GM12872 (cell line): ENCODE data around the gene CCDC33.

Source experiments
- TF ChIP-seq, protein P1 (sequence below): IDR thresholded peaks from 3 replicates; pipeline ENCODE4 v1.5.1; 2011; ENCODE audit warnings: low read depth, mild to moderate bottlenecking, low read length, moderate library complexity; ENCODE audit not compliant: insufficient read depth

Gene CCDC33

DNA sequence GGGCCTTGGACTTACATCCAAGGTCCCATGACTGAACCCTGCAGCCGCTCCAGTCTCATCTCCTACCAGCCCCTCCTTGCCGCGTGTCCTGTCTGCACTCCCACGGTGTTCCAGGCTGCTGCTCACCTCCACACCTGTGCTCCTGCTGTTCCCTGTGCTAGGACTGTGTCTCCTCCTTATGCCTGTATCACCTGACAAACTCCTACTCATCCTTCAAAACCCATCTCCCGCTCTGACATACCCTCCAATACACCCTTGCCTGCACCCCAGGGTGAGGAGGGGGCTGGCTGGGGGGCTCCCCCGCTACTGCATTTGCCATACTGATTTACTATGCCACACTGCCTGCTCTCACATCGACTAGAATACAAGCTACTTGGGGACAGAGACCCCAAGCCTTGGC lies 77.8 kb downstream of the CCDC33 start:
- TF ChIP-seq, protein P1, sequence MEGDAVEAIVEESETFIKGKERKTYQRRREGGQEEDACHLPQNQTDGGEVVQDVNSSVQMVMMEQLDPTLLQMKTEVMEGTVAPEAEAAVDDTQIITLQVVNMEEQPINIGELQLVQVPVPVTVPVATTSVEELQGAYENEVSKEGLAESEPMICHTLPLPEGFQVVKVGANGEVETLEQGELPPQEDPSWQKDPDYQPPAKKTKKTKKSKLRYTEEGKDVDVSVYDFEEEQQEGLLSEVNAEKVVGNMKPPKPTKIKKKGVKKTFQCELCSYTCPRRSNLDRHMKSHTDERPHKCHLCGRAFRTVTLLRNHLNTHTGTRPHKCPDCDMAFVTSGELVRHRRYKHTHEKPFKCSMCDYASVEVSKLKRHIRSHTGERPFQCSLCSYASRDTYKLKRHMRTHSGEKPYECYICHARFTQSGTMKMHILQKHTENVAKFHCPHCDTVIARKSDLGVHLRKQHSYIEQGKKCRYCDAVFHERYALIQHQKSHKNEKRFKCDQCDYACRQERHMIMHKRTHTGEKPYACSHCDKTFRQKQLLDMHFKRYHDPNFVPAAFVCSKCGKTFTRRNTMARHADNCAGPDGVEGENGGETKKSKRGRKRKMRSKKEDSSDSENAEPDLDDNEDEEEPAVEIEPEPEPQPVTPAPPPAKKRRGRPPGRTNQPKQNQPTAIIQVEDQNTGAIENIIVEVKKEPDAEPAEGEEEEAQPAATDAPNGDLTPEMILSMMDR, result no peak

- TF ChIP-seq, protein P1, result no peak
Observed at GRCh38 chr15:74314795-74315438, 78.8 kb downstream of the CCDC33 start.

- TF ChIP-seq, protein P1, result no peak
Observed at GRCh38 chr15:74315626-74316025, 79.5 kb downstream of the CCDC33 start.

DNA sequence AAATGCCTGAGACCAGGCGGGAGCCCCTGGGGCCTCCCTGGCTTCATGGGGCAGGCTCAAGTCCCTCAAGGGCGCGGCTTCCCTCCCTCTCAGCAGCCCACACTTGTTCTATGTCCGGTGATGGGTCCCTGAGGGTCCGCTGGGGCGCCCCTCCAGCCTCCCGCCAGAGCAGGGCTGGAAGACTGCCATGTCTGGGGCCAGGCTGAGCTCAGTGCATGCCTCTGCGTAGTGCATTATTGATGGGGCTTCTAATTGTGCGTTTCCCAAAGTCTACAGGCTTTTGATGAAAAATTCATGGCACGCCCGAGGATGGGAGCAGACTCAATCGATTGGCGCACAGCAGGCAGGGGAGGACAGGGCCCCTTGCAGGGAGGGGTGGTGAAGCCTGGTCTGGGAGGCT lies 80.0 kb downstream of the CCDC33 start:
- TF ChIP-seq, protein P1, result no peak

GRCh38 chr15:74317820-74318375 lies 81.8 kb downstream of the CCDC33 start:
- TF ChIP-seq, protein P1, result no peak

DNA sequence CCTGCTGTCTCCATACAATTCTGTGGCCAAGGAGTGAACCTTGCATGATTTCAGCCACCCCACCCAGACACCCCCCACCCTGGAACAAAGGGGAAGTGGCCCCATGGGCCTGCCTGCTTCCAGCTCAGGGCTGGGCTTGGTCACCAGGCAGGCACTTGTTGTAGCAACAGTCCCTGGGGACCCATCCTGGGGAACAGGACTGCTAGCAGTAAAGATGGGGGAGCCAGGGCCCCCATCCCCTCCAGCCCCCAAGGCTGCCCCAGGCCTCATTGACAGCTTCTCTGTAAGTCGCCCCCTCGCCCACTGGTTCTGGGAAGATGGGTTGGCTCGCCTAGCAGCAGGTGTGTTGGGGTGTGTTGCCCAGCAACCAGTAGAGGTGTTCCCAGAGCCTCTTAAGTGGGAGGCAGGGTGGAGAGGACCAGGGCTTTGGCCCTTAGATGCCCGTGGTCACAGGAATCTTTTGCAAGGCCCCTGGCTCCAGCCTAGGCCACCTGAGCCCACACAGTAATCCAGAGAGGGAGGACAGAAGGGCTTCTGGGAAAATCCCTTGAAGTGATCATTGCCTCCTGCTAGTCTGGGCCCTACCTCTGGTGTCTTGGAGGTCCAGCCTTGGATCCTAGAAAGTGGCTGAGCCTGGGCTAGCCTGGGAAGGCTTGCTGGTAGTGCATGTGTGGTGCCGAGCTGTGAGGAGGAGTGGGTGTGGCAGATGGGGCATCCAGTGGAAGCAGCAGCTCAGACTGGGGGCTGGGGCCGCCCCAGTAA lies 82.4 kb downstream of the CCDC33 start:
- TF ChIP-seq, protein P1, result no peak

DNA sequence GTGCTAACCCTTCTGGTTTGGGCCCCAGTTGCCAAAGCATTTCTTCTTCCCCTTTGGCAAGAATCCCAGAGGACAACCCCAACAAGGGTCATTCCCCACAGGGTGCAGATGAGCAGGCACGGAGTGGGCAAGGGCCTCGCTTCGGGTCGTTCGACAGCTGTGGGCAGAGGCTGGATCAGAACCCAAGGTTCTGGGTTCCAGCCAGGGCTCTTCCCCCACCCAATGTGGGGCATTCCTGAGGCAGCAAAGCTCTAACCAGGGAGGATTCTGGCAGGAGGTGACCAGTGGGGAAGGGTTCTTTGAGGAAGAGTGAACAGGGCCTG lies 83.0 kb downstream of the CCDC33 start:
- TF ChIP-seq, protein P1, result no peak
